DOHH2 (cell line): ENCODE measurements around the gene FLNB.

Experiments
- EZH2phosphoT487 ChIP-seq: fragments of 200-600 bp; sonication (generic); IDR thresholded peaks from 2 replicates; pipeline ENCODE4 v1.6.1; 2017; ENCODE audit warnings: borderline replicate concordance, mild to moderate bottlenecking, antibody characterized with exemption, low read length, moderate library complexity, mixed read lengths
- TF ChIP-seq, protein P1 (sequence below): fragments of 200-600 bp; sonication (generic); IDR thresholded peaks from one replicate; pipeline ENCODE4 v1.5.1; 2014; ENCODE audit warnings: antibody characterized with exemption, mild to moderate bottlenecking, low read depth, low read length; ENCODE audit not compliant: poor library complexity, severe bottlenecking

DNA sequence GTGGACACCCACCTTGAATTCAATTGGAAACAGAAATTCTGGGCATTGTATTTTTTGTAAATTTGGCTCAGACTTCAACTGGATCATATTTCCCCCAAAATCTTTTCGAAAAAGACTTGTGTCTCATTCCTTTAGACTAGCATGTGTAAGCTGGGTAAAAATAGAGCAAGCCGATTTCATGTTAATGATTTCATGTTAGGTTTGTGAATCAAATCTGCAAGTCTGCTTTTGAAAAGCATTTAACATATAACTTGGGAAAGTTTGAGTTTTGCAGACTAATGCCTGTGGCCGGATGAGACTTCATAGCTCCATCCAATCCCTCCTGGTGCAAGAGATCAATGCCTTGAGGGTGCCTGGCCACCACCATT is 64.5 kb downstream of the FLNB start:
- TF ChIP-seq, protein P1, sequence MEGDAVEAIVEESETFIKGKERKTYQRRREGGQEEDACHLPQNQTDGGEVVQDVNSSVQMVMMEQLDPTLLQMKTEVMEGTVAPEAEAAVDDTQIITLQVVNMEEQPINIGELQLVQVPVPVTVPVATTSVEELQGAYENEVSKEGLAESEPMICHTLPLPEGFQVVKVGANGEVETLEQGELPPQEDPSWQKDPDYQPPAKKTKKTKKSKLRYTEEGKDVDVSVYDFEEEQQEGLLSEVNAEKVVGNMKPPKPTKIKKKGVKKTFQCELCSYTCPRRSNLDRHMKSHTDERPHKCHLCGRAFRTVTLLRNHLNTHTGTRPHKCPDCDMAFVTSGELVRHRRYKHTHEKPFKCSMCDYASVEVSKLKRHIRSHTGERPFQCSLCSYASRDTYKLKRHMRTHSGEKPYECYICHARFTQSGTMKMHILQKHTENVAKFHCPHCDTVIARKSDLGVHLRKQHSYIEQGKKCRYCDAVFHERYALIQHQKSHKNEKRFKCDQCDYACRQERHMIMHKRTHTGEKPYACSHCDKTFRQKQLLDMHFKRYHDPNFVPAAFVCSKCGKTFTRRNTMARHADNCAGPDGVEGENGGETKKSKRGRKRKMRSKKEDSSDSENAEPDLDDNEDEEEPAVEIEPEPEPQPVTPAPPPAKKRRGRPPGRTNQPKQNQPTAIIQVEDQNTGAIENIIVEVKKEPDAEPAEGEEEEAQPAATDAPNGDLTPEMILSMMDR: no peak
- no peak for TF ChIP-seq EZH2phosphoT487
